MM.1S (cell line): ENCODE results near the gene FDX1.

ENCODE experiments used
- EZH2 ChIP-seq: fragments of 300-600 bp; sonication (generic); optimal IDR thresholded peaks from 2 replicates; pipeline ENCODE3; 2017; ENCODE audit warnings: low read depth, mild to moderate bottlenecking, antibody characterized with exemption, low read length, mixed read lengths
- EZH2phosphoT487 ChIP-seq: fragments of 300-600 bp; sonication (generic); IDR thresholded peaks from 2 replicates; pipeline ENCODE4 v1.6.1; 2018; ENCODE audit warnings: antibody characterized with exemption, low read length
- TF ChIP-seq, protein P1 (sequence below): fragments of 300-600 bp; sonication (generic); IDR thresholded peaks from 2 replicates; pipeline ENCODE4 v1.5.1; 2016; ENCODE audit warnings: antibody characterized with exemption, low read length, mixed read lengths

DNA sequence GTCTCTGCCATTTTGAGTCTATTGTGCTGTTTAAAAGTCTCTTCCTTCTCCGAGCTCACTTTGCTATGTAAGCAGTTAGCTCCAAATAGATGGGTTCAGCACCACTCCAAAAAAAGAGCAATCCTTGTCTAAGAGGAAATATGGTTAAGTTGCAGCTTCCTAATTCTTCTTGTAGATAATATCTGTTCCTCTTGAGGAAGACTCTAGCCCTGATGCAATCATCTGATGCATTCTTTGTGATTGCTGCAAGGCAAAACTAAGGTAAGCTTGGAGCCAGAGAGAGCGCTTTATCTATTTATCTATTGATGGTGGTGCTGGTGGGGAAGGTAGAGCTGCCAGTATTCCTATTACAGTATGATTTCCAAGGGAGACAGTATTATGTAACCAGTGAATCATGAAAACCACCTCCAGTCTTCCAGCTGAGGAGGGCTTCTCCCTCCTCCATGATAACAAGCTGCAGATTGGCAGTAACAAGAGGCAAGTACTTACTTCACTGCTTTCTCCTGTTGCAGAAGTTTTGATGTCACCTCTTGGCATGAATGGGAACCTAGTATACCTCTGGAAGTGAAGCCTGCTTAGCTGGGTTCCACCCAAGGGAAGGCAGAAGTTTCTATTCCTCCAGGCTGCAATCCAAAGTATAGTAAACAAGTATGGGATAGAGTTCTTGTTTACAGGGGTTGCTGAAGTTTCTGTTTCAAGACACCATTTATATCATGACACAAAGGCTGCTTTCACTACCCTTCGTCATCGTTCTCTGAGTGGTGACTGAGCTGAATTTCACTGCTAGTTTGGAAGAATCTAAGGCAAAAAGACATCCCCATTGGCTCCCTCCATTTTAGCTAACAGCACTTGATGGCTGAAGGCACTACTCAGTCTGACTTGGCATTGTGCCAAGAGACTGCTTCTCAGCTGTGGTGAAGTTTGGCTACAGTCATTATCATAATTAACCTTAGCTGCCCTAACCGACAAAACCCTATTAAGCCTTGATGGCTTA is 49.7 kb downstream of the FDX1 start:
- TF ChIP-seq EZH2phosphoT487: no peak
- TF ChIP-seq EZH2: no peak
- TF ChIP-seq, protein P1, sequence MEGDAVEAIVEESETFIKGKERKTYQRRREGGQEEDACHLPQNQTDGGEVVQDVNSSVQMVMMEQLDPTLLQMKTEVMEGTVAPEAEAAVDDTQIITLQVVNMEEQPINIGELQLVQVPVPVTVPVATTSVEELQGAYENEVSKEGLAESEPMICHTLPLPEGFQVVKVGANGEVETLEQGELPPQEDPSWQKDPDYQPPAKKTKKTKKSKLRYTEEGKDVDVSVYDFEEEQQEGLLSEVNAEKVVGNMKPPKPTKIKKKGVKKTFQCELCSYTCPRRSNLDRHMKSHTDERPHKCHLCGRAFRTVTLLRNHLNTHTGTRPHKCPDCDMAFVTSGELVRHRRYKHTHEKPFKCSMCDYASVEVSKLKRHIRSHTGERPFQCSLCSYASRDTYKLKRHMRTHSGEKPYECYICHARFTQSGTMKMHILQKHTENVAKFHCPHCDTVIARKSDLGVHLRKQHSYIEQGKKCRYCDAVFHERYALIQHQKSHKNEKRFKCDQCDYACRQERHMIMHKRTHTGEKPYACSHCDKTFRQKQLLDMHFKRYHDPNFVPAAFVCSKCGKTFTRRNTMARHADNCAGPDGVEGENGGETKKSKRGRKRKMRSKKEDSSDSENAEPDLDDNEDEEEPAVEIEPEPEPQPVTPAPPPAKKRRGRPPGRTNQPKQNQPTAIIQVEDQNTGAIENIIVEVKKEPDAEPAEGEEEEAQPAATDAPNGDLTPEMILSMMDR: no peak
